ENCODE results near the gene TEKTIP1. TPM values are rescaled to one million over a fixed set of nuclear protein-coding genes. Genes with fewer than 3 reads are reported as not detected.

The TEKTIP1 gene
- total and polyA plus RNA-seq, 9 of the 15 experiments (the other 6 are each of a cell fraction or from before 2014, with no cell fraction given): 0.66 TPM; not detected in 8

- WGBS (ENCODE audit: insufficient coverage, low coverage, missing lambda C conversion rate): 97% methylated on average over 15 of the region's 29 CpGs
- Histone ChIP-seq H3K9me1 (ENCODE audit: control insufficient read depth, insufficient read depth, low read length) (peaks cover 2% of the 10 kb centered on the region), H3K27me3 (ENCODE audit: control insufficient read depth in 2 of 2, insufficient read depth in 2 of 2, low read length in 2 of 2) (no peaks in the 10 kb centered on the region), H3K4me2 (ENCODE audit: insufficient read depth, low read length) (no peak overlapping the region), H3K9ac (ENCODE audit: insufficient read depth in 1 of 2, low read depth in 2 of 2, low read length in 2 of 2) (peak overlapping the region in 1 of 2 experiments; percentile 17; a peak in 1 of 4 replicates), H3K79me2 (ENCODE audit: control insufficient read depth, insufficient read depth, low read length) (no peaks in the 10 kb centered on the region), H3K4me1 (replicated peaks in 1 of 2; ENCODE audit: control insufficient read depth in 2 of 2, insufficient read depth in 2 of 2, low read length in 2 of 2) (peaks cover 0 to 31% of the 10 kb centered on the region in 2 experiments; a peak in 2 of 5 replicates), H4K20me1 (replicated peaks; ENCODE audit: control insufficient read depth, insufficient read depth, low read length) (peaks cover 12% of the 10 kb centered on the region; the same call in 1 of the 2 replicates), H3K27ac (ENCODE audit: extremely low read depth, low read depth, low read length) (no peak overlapping the region), H3K9me3 (replicated peaks; ENCODE audit: control insufficient read depth, insufficient read depth, low read depth, low read length) (no peaks in the 10 kb centered on the region), H3K4me3 (no peak overlapping the region), H3K36me3 (ENCODE audit: control insufficient read depth, insufficient read depth, low read length) (peaks cover 68% of the 10 kb centered on the region; the same call in 2 of the 3 replicates), H2AFZ (ENCODE audit: low read depth, low read length) (no peak overlapping the region)
- TF ChIP-seq POLR2G (IDR thresholded peaks at IDR 0.05; ENCODE audit: low read depth, low read length) (peak; percentile 48), FOXK1 (CRISPR knock-in tag; IDR thresholded peaks at IDR 0.05; ENCODE audit: borderline replicate concordance) (no peak), BRCA1 (IDR thresholded peaks at IDR 0.05) (no peak), BRCA1 (CRISPR knock-in tag; IDR thresholded peaks at IDR 0.05) (no peak), PTTG1 (tag; IDR thresholded peaks at IDR 0.05; ENCODE audit: low read depth) (no peak), NFXL1 (CRISPR knock-in tag; IDR thresholded peaks at IDR 0.05) (no peak), ARID1B (IDR thresholded peaks at IDR 0.05) (no peak), TCF3 (CRISPR knock-in tag; IDR thresholded peaks at IDR 0.05) (no peak)
- TF ChIP-seq, protein P1, sequence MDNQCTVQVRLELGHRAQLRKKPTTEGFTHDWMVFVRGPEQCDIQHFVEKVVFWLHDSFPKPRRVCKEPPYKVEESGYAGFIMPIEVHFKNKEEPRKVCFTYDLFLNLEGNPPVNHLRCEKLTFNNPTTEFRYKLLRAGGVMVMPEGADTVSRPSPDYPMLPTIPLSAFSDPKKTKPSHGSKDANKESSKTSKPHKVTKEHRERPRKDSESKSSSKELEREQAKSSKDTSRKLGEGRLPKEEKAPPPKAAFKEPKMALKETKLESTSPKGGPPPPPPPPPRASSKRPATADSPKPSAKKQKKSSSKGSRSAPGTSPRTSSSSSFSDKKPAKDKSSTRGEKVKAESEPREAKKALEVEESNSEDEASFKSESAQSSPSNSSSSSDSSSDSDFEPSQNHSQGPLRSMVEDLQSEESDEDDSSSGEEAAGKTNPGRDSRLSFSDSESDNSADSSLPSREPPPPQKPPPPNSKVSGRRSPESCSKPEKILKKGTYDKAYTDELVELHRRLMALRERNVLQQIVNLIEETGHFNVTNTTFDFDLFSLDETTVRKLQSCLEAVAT (IDR thresholded peaks at IDR 0.05): no peak
- TF ChIP-seq, protein P2, sequence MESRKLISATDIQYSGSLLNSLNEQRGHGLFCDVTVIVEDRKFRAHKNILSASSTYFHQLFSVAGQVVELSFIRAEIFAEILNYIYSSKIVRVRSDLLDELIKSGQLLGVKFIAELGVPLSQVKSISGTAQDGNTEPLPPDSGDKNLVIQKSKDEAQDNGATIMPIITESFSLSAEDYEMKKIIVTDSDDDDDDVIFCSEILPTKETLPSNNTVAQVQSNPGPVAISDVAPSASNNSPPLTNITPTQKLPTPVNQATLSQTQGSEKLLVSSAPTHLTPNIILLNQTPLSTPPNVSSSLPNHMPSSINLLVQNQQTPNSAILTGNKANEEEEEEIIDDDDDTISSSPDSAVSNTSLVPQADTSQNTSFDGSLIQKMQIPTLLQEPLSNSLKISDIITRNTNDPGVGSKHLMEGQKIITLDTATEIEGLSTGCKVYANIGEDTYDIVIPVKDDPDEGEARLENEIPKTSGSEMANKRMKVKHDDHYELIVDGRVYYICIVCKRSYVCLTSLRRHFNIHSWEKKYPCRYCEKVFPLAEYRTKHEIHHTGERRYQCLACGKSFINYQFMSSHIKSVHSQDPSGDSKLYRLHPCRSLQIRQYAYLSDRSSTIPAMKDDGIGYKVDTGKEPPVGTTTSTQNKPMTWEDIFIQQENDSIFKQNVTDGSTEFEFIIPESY (CRISPR knock-in tag; IDR thresholded peaks at IDR 0.05): peak; percentile 64; the same call in 1 of the 2 replicates
- TF ChIP-seq, protein P3, sequence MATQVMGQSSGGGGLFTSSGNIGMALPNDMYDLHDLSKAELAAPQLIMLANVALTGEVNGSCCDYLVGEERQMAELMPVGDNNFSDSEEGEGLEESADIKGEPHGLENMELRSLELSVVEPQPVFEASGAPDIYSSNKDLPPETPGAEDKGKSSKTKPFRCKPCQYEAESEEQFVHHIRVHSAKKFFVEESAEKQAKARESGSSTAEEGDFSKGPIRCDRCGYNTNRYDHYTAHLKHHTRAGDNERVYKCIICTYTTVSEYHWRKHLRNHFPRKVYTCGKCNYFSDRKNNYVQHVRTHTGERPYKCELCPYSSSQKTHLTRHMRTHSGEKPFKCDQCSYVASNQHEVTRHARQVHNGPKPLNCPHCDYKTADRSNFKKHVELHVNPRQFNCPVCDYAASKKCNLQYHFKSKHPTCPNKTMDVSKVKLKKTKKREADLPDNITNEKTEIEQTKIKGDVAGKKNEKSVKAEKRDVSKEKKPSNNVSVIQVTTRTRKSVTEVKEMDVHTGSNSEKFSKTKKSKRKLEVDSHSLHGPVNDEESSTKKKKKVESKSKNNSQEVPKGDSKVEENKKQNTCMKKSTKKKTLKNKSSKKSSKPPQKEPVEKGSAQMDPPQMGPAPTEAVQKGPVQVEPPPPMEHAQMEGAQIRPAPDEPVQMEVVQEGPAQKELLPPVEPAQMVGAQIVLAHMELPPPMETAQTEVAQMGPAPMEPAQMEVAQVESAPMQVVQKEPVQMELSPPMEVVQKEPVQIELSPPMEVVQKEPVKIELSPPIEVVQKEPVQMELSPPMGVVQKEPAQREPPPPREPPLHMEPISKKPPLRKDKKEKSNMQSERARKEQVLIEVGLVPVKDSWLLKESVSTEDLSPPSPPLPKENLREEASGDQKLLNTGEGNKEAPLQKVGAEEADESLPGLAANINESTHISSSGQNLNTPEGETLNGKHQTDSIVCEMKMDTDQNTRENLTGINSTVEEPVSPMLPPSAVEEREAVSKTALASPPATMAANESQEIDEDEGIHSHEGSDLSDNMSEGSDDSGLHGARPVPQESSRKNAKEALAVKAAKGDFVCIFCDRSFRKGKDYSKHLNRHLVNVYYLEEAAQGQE (IDR thresholded peaks at IDR 0.05; ENCODE audit: borderline replicate concordance): no peak
- TF ChIP-seq, protein P3 (CRISPR knock-in tag; IDR thresholded peaks at IDR 0.05; ENCODE audit: low read depth): no peak
- no peak for ATAC-seq
- FAIRE-seq: no peak
- no peak for DNase-seq (ENCODE audit: extremely low read depth in 1 of 4, low spot score in 3 of 4)
- BruUV-seq (replicated peaks): no TSS peak
- intact Hi-C loops (cut with micrococcal nuclease) (no loop called here), in situ Hi-C loops (cut with MboI) (no loop called here)
- CTCF ChIA-PET (ENCODE audit: low intra/inter-chr PET ratio): no interaction called here
- POLR2A ChIA-PET: interaction anchor here (1.2 to 1.4 kb wide), 2 partner anchors 10 to 11 kb away, joined by 3 to 4 read pairs; no protein-coding TSS in a partner anchor
Observed at GRCh38 chr19:3531716-3532115, 7.3 kb upstream of the TEKTIP1 start.

Measured in K562 (cell line).